Neural cell (in vitro differentiated cells): ENCODE data around the gene LEPR.

Source experiments
- CTCF ChIP-seq: fragments of 450-650 bp; IDR thresholded peaks from 2 replicates; pipeline ENCODE4 v1.5.1; 2014; ENCODE audit warnings: antibody characterized with exemption, mild to moderate bottlenecking, moderate library complexity; ENCODE audit not compliant: poor library complexity, severe bottlenecking
- EP300 ChIP-seq: fragments of 450-650 bp; conservative IDR thresholded peaks from 2 replicates; pipeline ENCODE4 v1.6.1; 2014; ENCODE audit warnings: antibody characterized with exemption, mild to moderate bottlenecking, moderate library complexity; ENCODE audit not compliant: poor library complexity, severe bottlenecking
- TAF1 ChIP-seq: IDR thresholded peaks from 2 replicates; pipeline ENCODE4 v1.6.1; 2012; ENCODE audit warnings: low read depth

- no peak for TF ChIP-seq CTCF
- no peak for TF ChIP-seq EP300
- no peak for TF ChIP-seq TAF1
These were observed 28.9 kb downstream of the LEPR start for GRCh38 chr1:65449214-65449823.
